GM21717 (cell line): ENCODE results near the gene ZNF100.
"Not testable (repeated sequence)": the region's sequence is repeated elsewhere in the genome, so short reads cannot be mapped to it uniquely, and the experiment has no call there.

ENCODE experiments used
- ATAC-seq: cut with Tn5 transposase; IDR thresholded peaks from one replicate; pipeline ENCODE4 v1.9.1; 2021; ENCODE audit warnings: mild to moderate bottlenecking, moderate library complexity; ENCODE audit not compliant: unreplicated experiment

Gene ZNF100

DNA sequence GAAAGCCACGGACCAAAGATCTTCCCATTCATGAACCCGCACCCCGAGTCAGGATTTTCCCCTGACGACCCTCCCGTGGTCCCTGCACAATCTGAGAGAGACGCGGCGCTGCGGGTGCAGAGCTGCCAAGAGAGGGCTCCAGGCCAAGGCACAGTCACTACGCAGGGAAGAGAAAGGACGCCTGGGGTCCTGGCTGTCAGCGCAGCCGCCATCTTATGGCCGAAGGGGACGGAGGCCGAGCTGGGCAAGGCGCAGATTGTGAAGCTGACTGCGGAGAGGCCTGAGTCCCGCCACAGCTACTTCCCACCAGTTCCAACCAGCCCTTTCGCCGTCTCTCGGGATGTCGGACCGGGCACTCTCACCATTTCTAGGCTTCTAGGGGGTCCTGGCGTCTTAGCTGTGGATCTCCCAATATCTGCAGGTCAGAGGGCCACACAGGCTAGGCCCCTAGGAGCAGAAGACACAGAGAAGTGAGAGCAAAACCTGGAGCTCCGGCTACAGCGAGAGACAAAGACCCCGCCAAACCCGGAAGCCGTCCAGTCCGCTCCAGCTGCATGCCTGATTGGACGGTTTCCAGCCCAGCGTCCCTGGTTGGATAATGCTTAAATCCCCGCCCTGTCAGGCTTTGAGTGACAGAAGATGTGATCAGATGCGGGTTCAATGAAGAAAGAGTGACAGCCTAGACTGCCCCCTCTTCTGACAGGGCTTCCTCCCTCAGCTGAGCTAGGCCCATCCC, at the start of gene ZNF100:
Gene ZNF100, minus strand, starts transcription at position 515 of the 736 bp plus-strand sequence. Its CDS starts 150 bp downstream, at position 365.
- ATAC-seq: peak; percentile 96

GRCh38 chr19:21812448-21812847, 45.1 kb upstream of the ZNF100 start:
- ATAC-seq: no peak

GRCh38 chr19:21808400-21809000, 41.1 kb upstream of the ZNF100 start:
- ATAC-seq: not testable (repeated sequence)

DNA sequence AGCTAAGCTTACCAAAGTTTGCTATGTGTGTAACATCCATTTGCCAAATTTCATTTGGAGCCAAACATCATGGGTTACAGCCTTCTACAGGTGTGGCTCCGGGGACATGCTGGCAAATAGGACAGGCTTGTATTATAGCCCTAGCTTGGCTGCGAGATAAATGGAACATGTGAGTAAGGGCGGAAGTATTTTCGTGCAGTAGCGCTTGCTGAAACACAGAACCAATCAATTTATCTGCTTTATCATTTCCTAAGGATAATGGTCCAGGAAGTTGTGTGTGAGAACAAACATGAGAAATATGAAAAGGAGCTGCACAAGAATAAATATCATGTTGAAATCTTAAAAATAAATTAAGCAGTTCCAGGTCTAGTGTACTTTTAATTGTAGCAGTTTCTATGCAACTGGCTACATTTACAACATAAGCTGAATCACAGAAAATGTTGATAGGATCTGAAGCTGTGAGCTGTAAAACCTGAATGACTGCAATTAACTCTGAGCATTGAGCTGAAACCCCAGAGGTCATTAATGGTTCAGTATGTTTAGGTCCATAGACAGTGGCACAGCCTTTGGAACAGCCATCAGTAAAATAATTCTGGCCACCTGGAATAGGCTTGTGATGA, 22.2 kb upstream of the ZNF100 start:
- no peak for ATAC-seq

DNA sequence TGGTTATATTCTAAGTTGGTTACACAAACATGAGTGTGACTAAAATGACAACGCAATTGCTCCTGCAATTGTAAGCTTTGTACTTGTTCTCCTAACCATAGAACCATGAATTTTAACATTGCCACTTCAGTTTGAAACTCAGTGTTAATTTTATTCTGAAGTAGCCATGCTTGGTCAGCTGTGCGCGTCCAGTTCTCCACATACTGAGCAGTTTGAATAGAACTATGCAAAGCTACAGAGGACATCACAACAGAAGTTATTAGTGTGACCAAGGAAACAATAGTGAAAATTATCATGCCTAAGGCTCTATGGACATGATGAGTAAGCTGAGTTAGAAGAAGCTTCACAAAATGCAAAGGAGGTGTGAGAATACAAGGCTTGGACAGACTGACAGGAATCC, 19.6 kb upstream of the ZNF100 start:
- no peak for ATAC-seq

- ATAC-seq: not testable (repeated sequence)
These were observed 8.4 kb upstream of the ZNF100 start for GRCh38 chr19:21775792-21776191.

DNA sequence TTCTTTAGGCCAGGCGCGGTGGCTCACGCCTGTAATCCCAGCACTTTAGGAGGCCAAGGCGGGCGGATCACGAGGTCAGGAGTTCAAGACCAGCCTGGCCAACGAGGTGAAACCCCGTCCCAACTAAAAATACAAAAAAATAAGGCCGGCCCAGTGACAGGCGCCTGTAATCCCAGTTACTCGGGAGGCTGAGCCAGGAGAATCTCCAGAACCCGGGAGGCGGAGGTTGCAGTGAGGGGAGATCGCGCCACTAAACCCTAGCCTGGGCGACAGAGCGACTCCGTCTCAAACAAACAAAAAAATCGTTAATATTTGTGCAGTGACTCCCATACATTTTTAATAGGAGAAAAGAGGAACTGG, 694 bp downstream of the ZNF100 start:
- peak; percentile 13 for ATAC-seq

GRCh38 chr19:21765151-21765550, 2.2 kb downstream of the ZNF100 start:
- ATAC-seq: no peak

DNA sequence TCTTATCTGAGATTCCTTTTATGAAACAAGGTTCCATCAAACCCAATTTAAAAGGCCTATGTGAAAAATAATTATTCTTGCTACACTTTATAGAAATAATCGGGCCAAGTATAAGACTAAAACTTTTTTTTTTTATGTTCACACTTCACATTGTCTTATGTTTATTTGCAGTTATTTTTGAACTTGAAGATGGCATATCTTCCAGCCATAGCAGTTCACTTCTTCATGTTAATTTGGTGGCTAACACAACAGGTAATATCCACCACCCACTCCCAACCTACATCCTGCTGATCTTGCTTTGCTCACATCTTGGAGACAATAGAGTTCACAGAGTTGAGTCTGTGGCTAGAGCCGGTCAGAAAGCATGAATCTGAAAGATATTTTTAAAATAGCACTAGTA, 5.8 kb downstream of the ZNF100 start:
- not testable (repeated sequence) for ATAC-seq

DNA sequence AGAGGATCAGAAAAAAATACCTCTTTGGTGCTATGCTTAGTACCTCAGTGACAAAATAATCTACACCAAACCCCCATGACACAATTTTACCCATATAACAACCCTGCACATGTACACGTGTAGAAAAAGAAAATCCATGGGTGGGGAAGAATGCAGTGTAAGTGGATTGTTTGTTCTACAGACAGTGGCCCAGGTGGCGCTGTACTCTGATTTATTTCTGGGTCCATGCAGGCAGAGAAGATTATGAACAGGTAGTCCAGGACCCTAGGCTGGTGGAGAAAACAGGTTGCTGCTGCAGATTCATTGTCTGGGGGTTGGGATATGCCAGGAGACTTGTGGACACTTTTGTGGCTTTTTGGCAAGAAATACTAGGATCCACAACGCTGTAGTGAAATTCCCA, 9.1 kb downstream of the ZNF100 start:
- no peak for ATAC-seq

DNA sequence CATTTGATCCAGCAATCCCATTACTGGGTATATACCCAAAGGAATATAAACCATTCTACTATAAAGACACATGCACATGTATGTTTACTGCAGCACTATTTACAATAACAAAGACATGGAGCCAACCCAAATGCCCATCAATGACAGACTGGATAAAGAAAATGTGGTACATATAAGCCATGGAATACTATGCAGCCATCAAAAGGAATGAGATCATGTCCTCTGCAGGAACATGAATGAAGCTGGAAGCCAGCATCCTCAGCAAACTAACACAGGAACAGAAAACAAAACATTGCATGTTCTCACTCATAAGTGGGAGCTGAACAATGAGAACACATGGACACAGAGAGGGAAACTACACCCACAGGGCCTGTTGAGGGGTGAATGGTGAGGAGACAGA, 11.8 kb downstream of the ZNF100 start:
- ATAC-seq: not testable (repeated sequence)

- ATAC-seq: no peak
These were observed 16.0 kb downstream of the ZNF100 start for GRCh38 chr19:21751384-21751783.

DNA sequence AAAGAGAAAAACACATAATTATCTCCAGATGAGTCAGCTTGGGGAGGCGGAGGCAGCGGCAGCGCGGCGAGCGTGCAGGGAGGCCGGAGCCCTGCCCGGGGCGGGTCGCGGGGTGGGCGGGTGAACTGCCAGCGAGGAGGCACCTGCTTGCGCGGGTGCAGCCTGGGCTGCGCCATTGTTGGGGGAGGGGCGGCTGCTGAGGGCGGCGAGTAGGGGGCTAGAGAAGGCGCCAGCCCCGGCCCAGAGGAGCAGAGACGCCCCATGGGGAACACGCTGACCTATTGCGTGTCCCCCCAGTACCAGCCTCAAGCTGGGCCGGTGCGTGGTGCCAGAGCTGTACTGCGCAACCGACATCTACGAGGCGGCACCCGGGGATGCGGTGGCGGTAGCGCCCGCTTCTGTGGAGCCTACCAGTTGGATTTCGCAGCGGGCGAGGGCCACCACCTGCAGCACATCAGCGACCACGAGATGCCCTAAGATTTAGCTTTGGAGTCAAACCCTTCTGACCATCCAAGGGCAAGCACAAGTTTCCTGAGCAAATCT, 16.7 kb downstream of the ZNF100 start:
- ATAC-seq: no peak

GRCh38 chr19:21749090-21749489, 18.3 kb downstream of the ZNF100 start:
- no peak for ATAC-seq

DNA sequence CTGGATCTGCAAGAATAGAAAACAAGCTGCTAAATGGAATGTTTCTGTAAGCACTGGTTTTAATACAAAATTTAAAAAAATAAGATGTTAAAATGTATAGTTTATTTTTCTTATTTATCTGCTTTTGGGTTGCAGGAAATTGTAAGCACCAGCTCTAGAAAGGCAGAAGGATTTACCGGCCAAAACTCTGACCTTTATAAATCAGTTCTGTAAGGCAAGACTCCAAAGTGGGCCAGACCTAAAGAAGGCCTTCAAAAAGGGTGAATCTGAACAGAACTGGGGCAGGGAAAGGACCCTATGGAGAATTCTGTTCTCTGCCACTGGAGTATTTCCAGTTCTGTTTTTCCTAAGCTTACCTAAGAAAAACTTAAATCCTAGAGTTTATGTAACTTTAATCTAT, 19.3 kb downstream of the ZNF100 start:
- ATAC-seq: no peak

GRCh38 chr19:21740559-21740958, 26.8 kb downstream of the ZNF100 start:
- no peak for ATAC-seq

DNA sequence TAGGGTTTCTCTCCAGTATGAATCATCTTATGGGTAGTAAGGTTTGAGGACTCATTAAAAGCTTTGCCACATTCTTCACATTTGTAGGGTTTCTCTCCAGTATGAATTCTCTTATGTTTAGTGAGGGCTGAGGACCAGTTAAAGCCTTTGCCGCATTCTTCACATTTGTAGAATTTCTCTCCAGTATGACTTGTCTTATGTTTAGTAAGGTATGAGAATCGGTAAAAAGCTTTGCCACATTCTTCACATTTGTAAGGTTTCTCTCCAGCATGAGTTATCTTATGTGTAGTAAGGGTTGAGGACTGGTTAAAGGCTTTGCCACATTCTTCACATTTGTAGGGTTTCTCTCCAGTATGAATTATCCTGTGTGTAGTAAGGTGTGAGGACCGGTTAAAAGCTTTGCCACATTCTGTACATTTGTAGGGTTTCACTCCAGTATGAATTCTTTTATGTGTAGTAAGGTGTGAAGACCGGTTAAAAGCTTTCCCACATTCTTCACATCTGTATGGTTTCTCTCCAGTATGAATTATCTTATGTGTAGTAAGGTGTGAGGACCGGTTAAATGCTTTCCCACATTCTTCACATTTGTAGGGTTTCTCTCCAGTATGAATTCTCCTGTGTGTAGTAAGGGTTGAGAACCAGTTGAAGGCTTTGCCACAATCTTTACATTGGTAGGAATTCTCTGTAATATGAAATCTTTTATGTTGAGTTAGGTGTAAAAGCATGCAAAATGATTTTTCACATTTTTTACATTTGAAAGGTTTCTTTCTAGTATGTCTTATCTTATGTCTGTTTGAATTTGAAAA, 40.2 kb downstream of the ZNF100 start:
- not testable (repeated sequence) for ATAC-seq

GRCh38 chr19:21713761-21714160, 53.6 kb downstream of the ZNF100 start:
- ATAC-seq: no peak

DNA sequence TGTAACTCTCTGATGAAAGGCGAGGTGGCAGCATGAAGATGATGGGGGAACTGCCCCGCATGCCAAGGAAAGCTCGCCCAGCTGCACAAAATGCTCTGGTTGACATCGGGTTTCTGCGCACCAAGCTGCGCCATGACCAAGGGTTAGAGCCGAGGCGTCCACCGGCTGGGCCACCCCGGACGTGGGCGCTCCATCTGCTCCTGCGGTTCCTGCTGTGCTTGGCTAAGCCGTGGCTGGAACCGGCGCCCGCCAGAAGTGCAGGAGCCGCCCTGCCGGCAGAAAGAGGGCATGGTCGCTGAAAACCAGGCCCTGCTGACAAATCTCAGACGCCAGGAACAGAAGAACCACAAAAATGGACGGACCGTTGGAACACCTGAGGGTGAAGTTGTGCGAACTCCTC, 57.9 kb downstream of the ZNF100 start:
- no peak for ATAC-seq

- not testable (repeated sequence) for ATAC-seq
These were observed 59.5 kb downstream of the ZNF100 start for GRCh38 chr19:21707878-21708277.

DNA sequence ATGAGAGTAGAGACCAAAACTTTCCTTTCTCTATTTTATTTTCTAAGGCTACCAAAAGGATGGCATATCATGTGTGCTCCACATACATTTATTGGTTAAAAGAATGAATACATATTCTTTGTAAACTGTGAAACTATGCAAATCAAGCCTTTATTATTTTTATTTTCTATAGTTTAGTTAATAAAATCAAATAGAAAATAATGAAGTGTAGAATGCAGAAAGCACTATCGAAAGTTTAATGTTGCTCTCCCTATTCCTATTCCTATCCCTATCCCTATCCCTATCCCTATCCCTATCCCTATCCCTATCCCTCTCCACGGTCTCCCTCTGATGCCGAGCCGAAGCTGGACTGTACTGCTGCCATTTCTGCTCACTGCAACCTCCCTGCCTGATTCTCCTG, 60.3 kb downstream of the ZNF100 start:
- no peak for ATAC-seq
